GM19099 (cell line): ENCODE data around the gene NEURL1B.

Source experiments
- POLR2A ChIP-seq: IDR thresholded peaks from 3 replicates; pipeline ENCODE4 v1.6.1; 2011; ENCODE audit warnings: low read depth; ENCODE audit not compliant: insufficient read length; ENCODE audit errors: extremely low read depth

The NEURL1B gene

GRCh38 chr5:172670005-172670402 lies 28.9 kb downstream of the NEURL1B start:
- TF ChIP-seq POLR2A: no peak

- no peak for TF ChIP-seq POLR2A
These were observed 29.4 kb downstream of the NEURL1B start for GRCh38 chr5:172670444-172670843.

- no peak for TF ChIP-seq POLR2A
These were observed 30.0 kb downstream of the NEURL1B start for GRCh38 chr5:172671091-172671490.

- no peak for TF ChIP-seq POLR2A
These were observed 31.6 kb downstream of the NEURL1B start for GRCh38 chr5:172672681-172673080.

- TF ChIP-seq POLR2A: no peak
These were observed 33.1 kb downstream of the NEURL1B start for GRCh38 chr5:172674155-172674554.

GRCh38 chr5:172676914-172677475 lies 35.9 kb downstream of the NEURL1B start:
- no peak for TF ChIP-seq POLR2A

GRCh38 chr5:172678902-172679301 lies 37.8 kb downstream of the NEURL1B start:
- no peak for TF ChIP-seq POLR2A

GRCh38 chr5:172679628-172680212 lies 38.7 kb downstream of the NEURL1B start:
- TF ChIP-seq POLR2A: no peak

- no peak for TF ChIP-seq POLR2A
These were observed 39.9 kb downstream of the NEURL1B start for GRCh38 chr5:172680921-172681320.

GRCh38 chr5:172681421-172681820 lies 40.4 kb downstream of the NEURL1B start:
- TF ChIP-seq POLR2A: no peak

GRCh38 chr5:172683264-172683644 lies 42.2 kb downstream of the NEURL1B start:
- no peak for TF ChIP-seq POLR2A

GRCh38 chr5:172683645-172684471 lies 42.8 kb downstream of the NEURL1B start:
- TF ChIP-seq POLR2A: no peak

GRCh38 chr5:172685091-172685490 lies 44.0 kb downstream of the NEURL1B start:
- no peak for TF ChIP-seq POLR2A

- TF ChIP-seq POLR2A: no peak
These were observed 45.0 kb downstream of the NEURL1B start for GRCh38 chr5:172686111-172686510.

GRCh38 chr5:172686539-172687390 lies 45.7 kb downstream of the NEURL1B start:
- TF ChIP-seq POLR2A: no peak
